MM.1S (cell line): ENCODE measurements around the gene GJB6.

Experiments
- DNase-seq: peaks from one replicate; pipeline ENCODE4 v3.0.0-alpha.2; 2015
- H2AFZ ChIP-seq: fragments of 300-600 bp; sonication (generic); 2 replicates; pipeline ENCODE4 v1.6.0; 2016; ENCODE audit warnings: antibody characterized with exemption, low read length
- H3F3A ChIP-seq: fragments of 300-600 bp; sonication (generic); 2 replicates; pipeline ENCODE4 v1.6.1; 2016; ENCODE audit warnings: mild to moderate bottlenecking, antibody characterized with exemption, low read length, moderate library complexity, mixed read lengths; ENCODE audit not compliant: insufficient read depth
- H3K27ac ChIP-seq: fragments of 300-600 bp; sonication (generic); 2 replicates; pipeline ENCODE4 v1.5.1; 2016; ENCODE audit warnings: mild to moderate bottlenecking, low read length
- H3K27me3 ChIP-seq: fragments of 300-600 bp; sonication (generic); replicated peaks from 2 replicates; pipeline ENCODE4 v1.6.0; 2016; ENCODE audit warnings: low read length; ENCODE audit not compliant: insufficient read depth
- H3K36me3 ChIP-seq: fragments of 300-600 bp; sonication (generic); replicated peaks from 2 replicates; pipeline ENCODE4 v1.6.1; 2016; ENCODE audit warnings: mild to moderate bottlenecking, low read length, mixed read lengths; ENCODE audit not compliant: insufficient read depth
- H3K4me1 ChIP-seq: fragments of 300-600 bp; sonication (generic); 2 replicates; pipeline ENCODE4 v1.6.1; 2016; ENCODE audit warnings: low read length, mixed read lengths
- H3K4me2 ChIP-seq: fragments of 300-600 bp; sonication (generic); 2 replicates; pipeline ENCODE4 v1.6.0; 2016; ENCODE audit warnings: low read depth, low read length
- H3K4me3 ChIP-seq: fragments of 300-600 bp; sonication (generic); 2 replicates; pipeline ENCODE4 v1.5.1; 2016; ENCODE audit warnings: low read length, mixed read lengths
- H3K79me2 ChIP-seq: fragments of 300-600 bp; sonication (generic); 2 replicates; pipeline ENCODE4 v1.6.1; 2016; ENCODE audit warnings: mixed run types, low read length, mixed read lengths
- H3K9ac ChIP-seq: fragments of 300-600 bp; sonication (generic); 2 replicates; pipeline ENCODE4 v1.6.1; 2016; ENCODE audit warnings: low read length, mixed read lengths
- H3K9me2 ChIP-seq: fragments of 300-600 bp; sonication (generic); replicated peaks from 2 replicates; pipeline ENCODE4 v1.6.1; 2016; ENCODE audit warnings: mild to moderate bottlenecking, low read length, mixed read lengths; ENCODE audit not compliant: insufficient read depth
- H3K9me3 ChIP-seq: fragments of 300-600 bp; sonication (generic); replicated peaks from 2 replicates; pipeline ENCODE4 v1.6.1; 2016; ENCODE audit warnings: mild to moderate bottlenecking, low read length, mixed read lengths; ENCODE audit not compliant: insufficient read depth
- H4K20me1 ChIP-seq: fragments of 300-600 bp; sonication (generic); 2 replicates; pipeline ENCODE4 v1.6.1; 2016; ENCODE audit warnings: mild to moderate bottlenecking, low read length, moderate library complexity, mixed read lengths; ENCODE audit not compliant: insufficient read depth
- CTCF ChIP-seq: fragments of 300-600 bp; sonication (generic); IDR thresholded peaks from 2 replicates; pipeline ENCODE4 v1.5.1; 2016; ENCODE audit warnings: antibody characterized with exemption, low read length, mixed read lengths
- EZH2 ChIP-seq: fragments of 300-600 bp; sonication (generic); optimal IDR thresholded peaks from 2 replicates; pipeline ENCODE3; 2017; ENCODE audit warnings: low read depth, mild to moderate bottlenecking, antibody characterized with exemption, low read length, mixed read lengths
- EZH2phosphoT487 ChIP-seq: fragments of 300-600 bp; sonication (generic); IDR thresholded peaks from 2 replicates; pipeline ENCODE4 v1.6.1; 2018; ENCODE audit warnings: antibody characterized with exemption, low read length

Gene GJB6

GRCh38 chr13:20188667-20189553 lies 43.2 kb downstream of the GJB6 start:
- Histone ChIP-seq H3K4me2 (no peak overlapping the region), H3K79me2 (peaks cover 24% of the 10 kb centered on the region), H3K9ac (no peak overlapping the region), H3K27ac (no peak overlapping the region), H3K4me3 (no peak overlapping the region), H2AFZ (no peak overlapping the region), H3K4me1 (0 out of 2 replicates have a peak, but pooled peaks cover 5% of the 10 kb centered on the region), H3F3A (no peaks in the 10 kb centered on the region), H3K9me3 (no peaks in the 10 kb centered on the region), H3K36me3 (no peaks in the 10 kb centered on the region), H4K20me1 (no peaks in the 10 kb centered on the region), H3K9me2 (no peaks in the 10 kb centered on the region), H3K27me3 (no peaks in the 10 kb centered on the region)
- TF ChIP-seq CTCF (no peak), EZH2phosphoT487 (no peak), EZH2 (no peak)
- DNase-seq, result no peak

GRCh38 chr13:20186771-20187170 lies 45.3 kb downstream of the GJB6 start:
- Histone ChIP-seq H3F3A (no peaks in the 10 kb centered on the region), H2AFZ (no peak overlapping the region), H4K20me1 (no peaks in the 10 kb centered on the region), H3K36me3 (no peaks in the 10 kb centered on the region), H3K9me3 (no peaks in the 10 kb centered on the region), H3K9me2 (no peaks in the 10 kb centered on the region), H3K4me1 (0 out of 2 replicates have a peak, but pooled peaks cover 5% of the 10 kb centered on the region), H3K79me2 (peaks cover 20% of the 10 kb centered on the region), H3K9ac (no peak overlapping the region), H3K27ac (no peak overlapping the region), H3K27me3 (no peaks in the 10 kb centered on the region), H3K4me2 (no peak overlapping the region), H3K4me3 (no peak overlapping the region)
- no peak for DNase-seq
- TF ChIP-seq EZH2phosphoT487, result no peak
- no peak for TF ChIP-seq CTCF
- no peak for TF ChIP-seq EZH2

GRCh38 chr13:20185366-20186056 lies 46.6 kb downstream of the GJB6 start:
- Histone ChIP-seq H3K36me3 (no peaks in the 10 kb centered on the region), H3K4me2 (no peak overlapping the region), H4K20me1 (no peaks in the 10 kb centered on the region), H3K27ac (no peak overlapping the region), H3K9me3 (no peaks in the 10 kb centered on the region), H3K27me3 (no peaks in the 10 kb centered on the region), H3K9me2 (no peaks in the 10 kb centered on the region), H3K4me1 (no peaks in the 10 kb centered on the region), H3F3A (no peaks in the 10 kb centered on the region), H3K4me3 (no peak overlapping the region), H2AFZ (no peak overlapping the region), H3K9ac (no peak overlapping the region), H3K79me2 (peaks cover 7% of the 10 kb centered on the region)
- TF ChIP-seq EZH2 (no peak), EZH2phosphoT487 (no peak), CTCF (no peak)
- no peak for DNase-seq
